ENCODE data around the gene VSNL1.

- TF ChIP-seq, protein P1, sequence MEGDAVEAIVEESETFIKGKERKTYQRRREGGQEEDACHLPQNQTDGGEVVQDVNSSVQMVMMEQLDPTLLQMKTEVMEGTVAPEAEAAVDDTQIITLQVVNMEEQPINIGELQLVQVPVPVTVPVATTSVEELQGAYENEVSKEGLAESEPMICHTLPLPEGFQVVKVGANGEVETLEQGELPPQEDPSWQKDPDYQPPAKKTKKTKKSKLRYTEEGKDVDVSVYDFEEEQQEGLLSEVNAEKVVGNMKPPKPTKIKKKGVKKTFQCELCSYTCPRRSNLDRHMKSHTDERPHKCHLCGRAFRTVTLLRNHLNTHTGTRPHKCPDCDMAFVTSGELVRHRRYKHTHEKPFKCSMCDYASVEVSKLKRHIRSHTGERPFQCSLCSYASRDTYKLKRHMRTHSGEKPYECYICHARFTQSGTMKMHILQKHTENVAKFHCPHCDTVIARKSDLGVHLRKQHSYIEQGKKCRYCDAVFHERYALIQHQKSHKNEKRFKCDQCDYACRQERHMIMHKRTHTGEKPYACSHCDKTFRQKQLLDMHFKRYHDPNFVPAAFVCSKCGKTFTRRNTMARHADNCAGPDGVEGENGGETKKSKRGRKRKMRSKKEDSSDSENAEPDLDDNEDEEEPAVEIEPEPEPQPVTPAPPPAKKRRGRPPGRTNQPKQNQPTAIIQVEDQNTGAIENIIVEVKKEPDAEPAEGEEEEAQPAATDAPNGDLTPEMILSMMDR (IDR thresholded peaks at IDR 0.05; ENCODE audit: insufficient read depth, low read length, poor library complexity, severe bottlenecking) = no peak
- TF ChIP-seq EZH2phosphoT487 (conservative IDR thresholded peaks at IDR 0.05; ENCODE audit: low read length) = no peak
These were observed 94.5 kb downstream of the VSNL1 start for GRCh38 chr2:17634997-17635396.
